Fibroblast of peridontal ligament (primary cell): ENCODE results near the gene ASB14.
A peak's percentile ranks its signal among the peaks of the same experiment; 100 is the strongest.

Source experiments
- DNase-seq: peaks from one replicate; pipeline ENCODE4 v3.0.0-alpha.2; 2010; ENCODE audit errors: extremely low read depth

ASB14 gene

DNA sequence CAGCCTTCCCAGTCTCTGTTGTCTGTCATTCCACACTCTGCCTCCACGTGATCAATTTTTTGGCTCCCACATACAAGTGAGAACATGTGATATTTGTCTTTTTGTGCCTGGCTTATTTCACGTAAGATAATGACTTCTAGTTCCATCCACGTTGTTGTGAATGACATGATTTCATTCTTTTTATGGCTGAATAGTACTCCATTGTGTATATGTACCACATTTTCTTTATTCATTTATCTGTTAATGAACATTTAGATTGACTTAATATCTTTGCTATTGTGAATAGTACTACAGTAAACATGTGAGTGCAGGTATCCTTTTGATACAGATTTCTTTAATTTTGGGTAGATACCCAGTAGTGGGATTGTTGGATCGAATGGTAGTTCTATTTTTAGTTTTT lies 31.4 kb downstream of the ASB14 start:
- DNase-seq, result no peak

DNA sequence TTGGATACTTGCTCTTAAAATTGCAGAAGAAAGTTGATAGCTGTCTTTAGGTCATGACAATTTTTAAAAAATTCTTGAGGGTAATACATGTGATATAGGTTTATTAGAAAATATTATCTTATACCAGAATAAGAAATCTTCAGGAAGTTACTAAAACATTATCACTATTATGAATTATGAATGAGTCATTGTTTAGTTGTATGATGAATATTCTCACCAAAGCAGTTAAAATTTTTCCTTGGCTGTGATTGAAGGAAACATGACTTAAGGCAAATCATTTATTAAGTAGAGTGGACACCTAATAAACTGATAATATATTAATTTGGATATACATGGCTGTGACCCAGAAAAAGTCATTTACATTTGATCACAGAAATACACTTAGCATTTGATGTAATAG lies 34.8 kb downstream of the ASB14 start:
- DNase-seq, result no peak

DNA sequence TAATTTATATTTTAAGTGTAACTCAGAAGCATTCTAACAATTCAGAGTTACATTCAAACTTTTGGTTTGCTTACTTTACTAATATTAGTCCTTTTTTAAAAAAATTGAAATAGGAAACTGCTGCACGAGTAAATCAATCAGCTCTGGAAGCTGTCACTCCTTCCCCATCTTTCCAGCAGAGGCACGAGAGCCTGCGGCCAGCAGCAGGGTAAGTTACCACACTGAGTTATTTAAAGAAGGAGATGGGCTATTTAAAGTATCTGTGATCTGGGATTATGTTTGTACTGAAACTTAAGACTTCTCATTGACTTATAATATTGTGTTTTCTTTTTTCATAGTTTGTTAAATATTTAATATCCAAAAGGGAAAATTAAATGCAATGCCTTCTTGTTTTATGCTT lies 35.6 kb downstream of the ASB14 start:
- no peak for DNase-seq

DNA sequence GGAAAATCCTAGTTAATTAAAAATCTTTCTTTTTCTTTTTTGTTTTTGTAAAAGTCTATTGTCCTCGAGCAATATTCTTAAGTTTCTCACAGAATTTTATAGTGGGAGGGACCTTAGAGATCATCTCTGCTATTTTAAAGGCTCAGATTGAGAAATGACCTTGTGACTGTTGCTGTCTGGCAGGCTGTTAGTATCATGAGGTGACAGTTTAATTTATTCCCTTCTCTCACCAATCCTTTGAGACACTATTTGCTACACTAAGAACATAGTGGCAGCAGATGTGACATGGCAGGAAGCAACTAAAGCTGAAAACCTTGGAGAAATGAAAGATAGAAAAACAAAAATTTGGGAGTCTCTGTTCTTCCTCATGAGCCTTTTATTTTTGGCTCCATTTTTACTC lies 40.1 kb downstream of the ASB14 start:
- DNase-seq, result no peak

DNA sequence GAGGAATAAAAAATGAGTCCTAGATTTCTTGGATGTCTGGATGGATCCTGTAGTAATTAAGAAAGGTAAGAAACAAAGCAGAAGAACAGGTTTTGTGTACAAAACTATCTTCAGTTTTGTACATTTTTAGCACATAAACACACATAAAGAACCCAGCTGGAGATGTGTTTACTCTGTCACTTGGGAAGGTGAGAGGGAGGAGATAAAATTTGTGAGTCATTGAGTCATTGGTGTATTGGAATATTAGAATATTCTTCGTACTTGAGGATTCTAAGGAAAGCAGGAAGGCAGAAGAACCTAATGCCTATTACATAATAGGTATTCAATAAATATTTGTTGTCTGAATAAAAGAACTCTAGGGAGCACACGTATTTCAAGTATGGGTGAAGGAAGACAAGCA lies 47.5 kb downstream of the ASB14 start:
- DNase-seq, result no peak

DNA sequence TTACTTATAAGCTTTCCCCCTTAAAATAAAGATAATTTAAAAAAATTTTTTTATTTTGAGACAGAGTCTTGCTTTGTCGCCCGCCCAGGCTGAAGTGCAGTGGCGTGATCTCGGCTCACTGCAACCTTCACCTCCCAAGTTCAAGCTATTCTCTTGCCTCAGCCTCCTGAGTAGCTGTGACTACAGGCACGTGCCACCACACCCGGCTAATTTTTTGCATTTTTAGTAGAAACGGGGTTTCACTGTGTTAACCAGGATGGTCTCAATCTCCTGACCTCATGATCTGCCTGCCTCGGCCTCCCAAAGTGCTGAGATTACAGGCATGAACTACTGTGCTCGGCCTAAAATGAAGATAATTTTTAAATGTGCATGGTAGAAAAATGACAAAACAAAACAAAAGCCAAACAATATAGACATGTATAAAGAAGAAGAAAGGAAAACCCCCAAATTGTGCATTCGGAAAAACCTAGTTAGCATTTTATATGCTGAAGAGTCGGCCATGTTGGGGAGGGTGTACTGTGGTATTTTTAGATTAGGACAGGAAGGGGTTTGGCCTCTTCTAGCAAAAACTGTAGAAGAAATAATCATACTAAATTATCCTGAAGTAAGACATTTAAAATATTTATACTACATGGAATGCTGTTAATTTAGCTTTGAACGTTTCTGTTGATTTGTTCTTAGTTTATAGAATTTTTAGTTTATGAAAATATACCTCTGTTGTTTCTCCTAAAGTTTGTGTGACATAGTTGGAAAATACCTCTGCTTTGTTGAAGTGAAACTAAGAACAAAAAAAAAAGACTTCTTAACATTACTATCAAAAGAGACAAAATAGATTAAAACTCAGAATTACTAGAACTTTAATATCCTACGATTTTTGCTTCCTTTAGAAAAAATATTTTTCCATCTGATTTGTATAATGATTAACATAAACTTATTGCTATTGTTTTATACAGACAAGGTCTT lies 57.6 kb downstream of the ASB14 start:
- no peak for DNase-seq

DNA sequence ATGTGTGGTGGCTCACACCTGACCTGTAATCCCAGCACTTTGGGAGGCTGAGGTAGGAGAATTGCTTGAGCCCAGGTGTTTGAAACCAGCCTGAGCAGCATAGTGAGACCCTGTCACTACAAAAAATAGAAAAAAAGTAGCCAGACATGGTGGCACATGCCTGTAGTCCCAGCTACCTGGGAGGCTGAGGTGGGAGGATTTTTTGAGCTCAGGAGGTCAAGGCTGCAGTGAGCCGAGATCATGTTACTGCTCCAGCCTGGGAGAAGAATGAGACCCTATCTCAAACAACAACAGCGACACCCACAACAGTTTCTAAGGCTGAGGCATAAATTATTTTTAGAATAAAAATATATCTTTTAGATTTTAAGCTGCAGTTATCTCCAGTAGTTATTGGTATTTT lies 58.7 kb downstream of the ASB14 start:
- DNase-seq, result no peak

DNA sequence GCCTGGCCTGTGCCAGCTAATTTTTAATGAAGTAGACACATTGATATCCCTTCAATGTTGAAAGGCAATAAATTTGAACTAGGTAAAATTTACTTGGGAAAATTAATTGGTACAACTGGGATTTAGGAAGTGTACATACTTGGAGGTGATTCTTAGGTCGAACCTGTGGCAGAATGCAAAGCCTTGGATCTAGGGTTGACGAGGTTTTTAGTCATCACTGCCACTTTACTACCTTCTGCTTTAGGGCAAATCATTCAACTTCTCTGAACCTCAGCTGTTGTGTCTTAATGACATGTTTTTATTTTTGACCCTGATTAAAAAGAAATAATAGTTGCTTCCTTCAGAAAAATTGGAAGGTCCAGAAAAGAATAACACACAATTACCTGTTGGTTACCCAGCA lies 62.5 kb downstream of the ASB14 start:
- DNase-seq, result no peak

DNA sequence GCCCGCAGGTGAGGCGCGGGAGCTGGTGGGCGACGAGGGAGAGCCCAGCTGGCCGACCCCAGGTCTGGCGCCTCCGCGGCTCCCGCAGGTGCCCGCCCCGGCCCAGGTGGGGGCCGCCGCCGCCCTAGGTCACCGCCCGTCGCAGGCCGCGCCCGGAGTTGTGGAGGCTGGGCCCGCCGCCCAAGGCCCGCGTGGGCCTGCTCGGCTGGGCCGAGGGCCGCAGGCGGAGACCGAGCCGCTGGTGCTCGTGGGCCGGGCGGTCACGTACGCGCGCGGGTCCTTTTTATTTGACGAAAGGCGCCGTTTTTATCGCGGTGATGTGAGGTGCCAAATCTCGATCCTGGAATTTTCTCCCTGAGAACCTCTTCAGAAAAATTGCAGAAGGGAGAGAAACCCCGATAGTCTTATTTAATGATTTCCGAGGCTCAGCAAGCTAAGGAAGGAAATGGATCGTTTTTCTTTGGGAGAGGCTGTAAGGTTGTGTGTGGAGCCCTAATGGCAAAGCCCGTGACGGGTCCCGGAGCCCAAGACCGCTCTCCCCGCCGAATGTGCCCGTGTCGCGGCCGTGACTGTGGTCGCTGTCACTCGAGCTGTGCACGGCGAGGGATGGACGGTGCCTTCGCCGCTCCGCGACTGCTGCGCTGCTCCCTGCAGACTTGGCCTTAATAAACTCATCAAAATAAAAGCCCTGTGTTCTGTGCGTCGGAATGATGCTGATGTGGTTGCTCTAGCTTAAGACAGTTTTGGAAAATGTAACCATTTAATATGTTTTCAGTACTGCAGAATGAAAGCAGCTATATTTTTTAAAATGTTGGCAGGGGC lies 64.3 kb downstream of the ASB14 start:
- DNase-seq, result peak; percentile 64

DNA sequence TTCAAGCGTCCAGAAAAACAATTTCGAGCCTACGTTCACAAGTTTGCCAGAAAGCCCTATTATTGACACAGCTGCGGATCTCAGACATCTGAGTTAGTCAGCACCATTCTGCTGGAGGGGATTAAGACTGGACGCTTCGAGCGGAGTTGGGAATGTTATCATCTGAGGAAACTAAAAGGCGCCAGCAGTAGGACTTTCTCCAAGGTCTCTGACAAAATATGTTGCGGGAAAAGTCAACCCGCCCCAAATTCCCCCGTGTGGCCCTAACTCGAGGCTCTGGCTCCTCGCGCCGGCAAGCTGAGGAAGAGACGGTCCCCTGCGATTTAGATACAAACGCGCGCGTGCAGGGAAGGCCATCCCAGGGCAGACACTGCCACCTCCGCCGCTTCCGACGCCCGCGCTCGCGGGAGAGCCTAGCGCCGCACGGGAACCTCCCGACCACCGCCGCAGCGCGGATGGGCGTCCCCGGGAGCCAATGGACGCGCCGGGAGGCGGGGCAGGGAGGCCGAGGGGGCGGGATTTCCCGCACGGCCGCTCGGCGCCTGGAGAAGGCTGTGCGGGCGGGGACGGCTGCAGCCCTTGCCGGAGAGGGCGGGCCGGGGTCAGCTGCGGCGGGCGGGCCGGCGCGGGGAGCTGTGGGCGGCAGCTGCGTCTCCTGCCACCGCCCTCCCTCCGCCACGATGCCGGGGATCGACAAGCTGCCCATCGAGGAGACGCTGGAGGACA lies 65.1 kb downstream of the ASB14 start, which contains the start of gene APPL1:
APPL1 (plus strand) TSS at position 526 of the 726 bp plus-strand sequence; CDS start at position 681, 155 bp downstream.
- peak; percentile 81 for DNase-seq

DNA sequence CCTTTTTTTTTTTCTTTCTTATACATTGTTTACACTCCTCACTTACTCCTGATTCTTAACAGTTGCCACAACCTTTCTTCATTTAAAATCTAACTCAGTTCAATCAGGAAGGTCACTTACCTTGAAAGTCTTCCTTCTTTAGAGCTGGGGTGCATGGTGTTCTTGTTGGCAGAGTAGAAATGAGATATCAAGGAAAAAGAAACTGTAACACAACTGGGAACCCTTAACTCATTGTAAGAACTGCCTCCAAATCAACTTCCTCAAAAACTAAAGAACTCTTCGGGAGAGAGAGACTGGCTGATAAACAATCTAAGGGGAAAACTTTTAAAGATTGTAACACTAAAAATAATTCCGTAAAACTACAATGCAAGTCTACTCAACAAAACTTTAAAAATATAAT lies 66.3 kb downstream of the ASB14 start:
- DNase-seq, result no peak

DNA sequence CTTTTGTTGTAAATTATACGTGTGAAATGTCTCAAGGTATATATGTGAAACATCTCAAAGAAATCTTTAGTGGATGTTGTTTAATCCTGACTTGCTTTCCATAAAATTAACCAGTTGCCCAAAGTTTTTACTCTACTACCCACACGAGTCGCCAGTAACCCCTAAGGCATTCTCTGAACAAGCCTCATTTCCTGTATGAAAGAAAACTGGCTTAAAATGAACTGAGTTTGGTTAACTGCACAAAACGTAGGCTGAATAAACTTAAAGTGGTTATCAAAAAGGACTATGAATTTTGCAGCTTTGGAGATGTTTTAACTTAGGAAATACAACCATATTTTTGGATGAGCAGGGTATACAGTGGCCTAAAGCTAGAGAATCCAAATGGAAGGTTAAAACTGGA lies 67.6 kb downstream of the ASB14 start:
- no peak for DNase-seq

DNA sequence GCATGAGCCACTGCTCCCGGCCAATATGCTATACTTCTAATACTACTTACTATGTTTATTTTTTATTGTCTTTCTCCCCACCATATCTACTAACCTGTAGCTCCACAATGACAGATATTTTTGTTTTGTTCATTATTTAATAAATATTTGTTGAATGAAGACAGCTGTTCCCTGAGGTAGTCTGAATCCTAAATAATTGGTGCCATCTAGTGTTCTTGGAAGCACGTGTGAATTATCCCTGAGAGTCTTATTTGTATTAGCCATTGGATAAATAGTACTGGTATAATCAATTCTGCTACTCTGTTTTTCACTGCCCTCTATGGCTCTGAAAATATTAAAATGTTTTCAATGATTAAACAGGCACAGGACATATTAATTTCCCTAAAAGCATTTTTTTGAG lies 70.6 kb downstream of the ASB14 start:
- DNase-seq, result peak; percentile 38
